Measurements from ENCODE around the gene GABRB2.
A peak's percentile ranks its signal among the peaks of the same experiment; 100 is the strongest.

Gene GABRB2

GRCh38 chr5:161373345-161373707 is 173.2 kb downstream of the GABRB2 start:
- peaks cover 4% of the 10 kb centered on the region for H3K4me1 ChIP-seq (ENCODE audit: control insufficient read depth, low read depth, low read length)
- H3K56ac ChIP-seq (ENCODE audit: low read length), result no peak overlapping the region
- H4K5ac ChIP-seq (ENCODE audit: low read length), result no peak overlapping the region
- H3K27ac ChIP-seq (ENCODE audit: low read depth, low read length), result no peak overlapping the region
- no peak overlapping the region for H3K4me2 ChIP-seq (ENCODE audit: low read length)
- H3K18ac ChIP-seq (ENCODE audit: low read length), result no peak overlapping the region
- no peak overlapping the region for H2BK120ac ChIP-seq (ENCODE audit: low read depth, low read length)
- DNase-seq, result no peak
- H4K8ac ChIP-seq (ENCODE audit: low read depth, low read length), result no peak overlapping the region
- no peaks in the 10 kb centered on the region for H3K79me2 ChIP-seq (ENCODE audit: control insufficient read depth, insufficient read depth, low read length)
- H2BK15ac ChIP-seq (replicated peaks; ENCODE audit: low read depth), result no peak overlapping the region
- H2AK5ac ChIP-seq (ENCODE audit: low read length), result no peak overlapping the region
- H2BK5ac ChIP-seq (ENCODE audit: low read length), result no peak overlapping the region
- H3K79me1 ChIP-seq (ENCODE audit: low read length), result no peaks in the 10 kb centered on the region
- no peak overlapping the region for H3K4me3 ChIP-seq (ENCODE audit: low read length)
- no peaks in the 10 kb centered on the region for H3K27me3 ChIP-seq (ENCODE audit: insufficient read depth, low read length, poor library complexity)
- no peak overlapping the region for H3K23ac ChIP-seq (ENCODE audit: low read length)
- H3K36me3 ChIP-seq (ENCODE audit: control insufficient read depth, insufficient read depth, low read length), result no peaks in the 10 kb centered on the region
- no peak overlapping the region for H3K4ac ChIP-seq (ENCODE audit: low read depth, low read length)
- H3K9ac ChIP-seq (ENCODE audit: low read length), result no peak overlapping the region

- Histone ChIP-seq H3K4me2 (ENCODE audit: low read length) (no peak overlapping the region), H3K4me3 (ENCODE audit: low read length) (no peak overlapping the region), H3K27ac (ENCODE audit: low read depth, low read length) (no peak overlapping the region), H3K4ac (ENCODE audit: low read depth, low read length) (no peak overlapping the region), H3K79me1 (ENCODE audit: low read length) (no peaks in the 10 kb centered on the region), H3K27me3 (ENCODE audit: insufficient read depth, low read length, poor library complexity) (no peaks in the 10 kb centered on the region), H2AK5ac (ENCODE audit: low read length) (no peak overlapping the region), H3K23ac (ENCODE audit: low read length) (no peak overlapping the region), H3K56ac (ENCODE audit: low read length) (no peak overlapping the region), H3K36me3 (ENCODE audit: control insufficient read depth, insufficient read depth, low read length) (no peaks in the 10 kb centered on the region), H2BK5ac (ENCODE audit: low read length) (no peak overlapping the region), H3K9ac (ENCODE audit: low read length) (no peak overlapping the region), H4K8ac (ENCODE audit: low read depth, low read length) (no peak overlapping the region), H2BK15ac (replicated peaks; ENCODE audit: low read depth) (no peak overlapping the region), H3K18ac (ENCODE audit: low read length) (no peak overlapping the region), H2BK120ac (ENCODE audit: low read depth, low read length) (no peak overlapping the region), H3K4me1 (ENCODE audit: control insufficient read depth, low read depth, low read length) (peaks cover 4% of the 10 kb centered on the region), H4K5ac (ENCODE audit: low read length) (no peak overlapping the region), H3K79me2 (ENCODE audit: control insufficient read depth, insufficient read depth, low read length) (no peaks in the 10 kb centered on the region)
- WGBS (ENCODE audit: extremely low coverage, insufficient coverage, low lambda C conversion rate), result no CpG with 5 or more reads among the region's 2 CpGs
- no peak for DNase-seq
Measured at GRCh38 chr5:161372682-161373344, 173.7 kb downstream of the GABRB2 start.

GRCh38 chr5:161369022-161369421 is 177.5 kb downstream of the GABRB2 start:
- H3K4me1 ChIP-seq (ENCODE audit: control insufficient read depth, low read depth, low read length), result peaks cover 4% of the 10 kb centered on the region
- H4K5ac ChIP-seq (ENCODE audit: low read length), result no peak overlapping the region
- H3K79me1 ChIP-seq (ENCODE audit: low read length), result no peaks in the 10 kb centered on the region
- no peak overlapping the region for H3K9ac ChIP-seq (ENCODE audit: low read length)
- H2AK5ac ChIP-seq (ENCODE audit: low read length), result no peak overlapping the region
- H3K4me3 ChIP-seq (ENCODE audit: low read length), result no peak overlapping the region
- H3K36me3 ChIP-seq (ENCODE audit: control insufficient read depth, insufficient read depth, low read length), result no peaks in the 10 kb centered on the region
- H2BK120ac ChIP-seq (ENCODE audit: low read depth, low read length), result no peak overlapping the region
- H3K27ac ChIP-seq (ENCODE audit: low read depth, low read length), result no peak overlapping the region
- no peak overlapping the region for H2BK15ac ChIP-seq (replicated peaks; ENCODE audit: low read depth)
- H3K79me2 ChIP-seq (ENCODE audit: control insufficient read depth, insufficient read depth, low read length), result no peaks in the 10 kb centered on the region
- H3K4ac ChIP-seq (ENCODE audit: low read depth, low read length), result no peak overlapping the region
- no peak overlapping the region for H3K18ac ChIP-seq (ENCODE audit: low read length)
- no peak overlapping the region for H3K56ac ChIP-seq (ENCODE audit: low read length)
- no peak overlapping the region for H2BK5ac ChIP-seq (ENCODE audit: low read length)
- no peak overlapping the region for H3K23ac ChIP-seq (ENCODE audit: low read length)
- peak; percentile 86 for DNase-seq
- no peak overlapping the region for H4K8ac ChIP-seq (ENCODE audit: low read depth, low read length)
- H3K4me2 ChIP-seq (ENCODE audit: low read length), result no peak overlapping the region
- no peaks in the 10 kb centered on the region for H3K27me3 ChIP-seq (ENCODE audit: insufficient read depth, low read length, poor library complexity)
- WGBS (ENCODE audit: extremely low coverage, insufficient coverage, low lambda C conversion rate), result no CpG with 5 or more reads among the region's 3 CpGs

GRCh38 chr5:161358446-161358845 is 188.1 kb downstream of the GABRB2 start:
- Histone ChIP-seq H3K56ac (ENCODE audit: low read length) (no peak overlapping the region), H2BK15ac (replicated peaks; ENCODE audit: low read depth) (no peak overlapping the region), H3K18ac (ENCODE audit: low read length) (no peak overlapping the region), H2BK5ac (ENCODE audit: low read length) (no peak overlapping the region), H3K27ac (ENCODE audit: low read depth, low read length) (no peak overlapping the region), H3K23ac (ENCODE audit: low read length) (no peak overlapping the region), H3K79me1 (ENCODE audit: low read length) (no peaks in the 10 kb centered on the region), H3K79me2 (ENCODE audit: control insufficient read depth, insufficient read depth, low read length) (no peaks in the 10 kb centered on the region), H3K9ac (ENCODE audit: low read length) (no peak overlapping the region), H3K4me2 (ENCODE audit: low read length) (no peak overlapping the region), H3K4me1 (ENCODE audit: control insufficient read depth, low read depth, low read length) (no peaks in the 10 kb centered on the region), H4K8ac (ENCODE audit: low read depth, low read length) (no peak overlapping the region), H3K36me3 (ENCODE audit: control insufficient read depth, insufficient read depth, low read length) (no peaks in the 10 kb centered on the region), H3K4ac (ENCODE audit: low read depth, low read length) (no peak overlapping the region), H3K27me3 (ENCODE audit: insufficient read depth, low read length, poor library complexity) (no peaks in the 10 kb centered on the region), H2AK5ac (ENCODE audit: low read length) (no peak overlapping the region), H2BK120ac (ENCODE audit: low read depth, low read length) (no peak overlapping the region), H4K5ac (ENCODE audit: low read length) (no peak overlapping the region), H3K4me3 (ENCODE audit: low read length) (no peak overlapping the region)
- DNase-seq, result no peak
- no CpG with 5 or more reads among the region's 2 CpGs for WGBS (ENCODE audit: extremely low coverage, insufficient coverage, low lambda C conversion rate)

- no peak overlapping the region for H4K5ac ChIP-seq (ENCODE audit: low read length)
- H3K4me1 ChIP-seq (ENCODE audit: control insufficient read depth, low read depth, low read length), result no peaks in the 10 kb centered on the region
- no peak overlapping the region for H3K27ac ChIP-seq (ENCODE audit: low read depth, low read length)
- no peak overlapping the region for H3K9ac ChIP-seq (ENCODE audit: low read length)
- no peak overlapping the region for H3K23ac ChIP-seq (ENCODE audit: low read length)
- H2BK120ac ChIP-seq (ENCODE audit: low read depth, low read length), result no peak overlapping the region
- H2AK5ac ChIP-seq (ENCODE audit: low read length), result no peak overlapping the region
- H3K4ac ChIP-seq (ENCODE audit: low read depth, low read length), result no peak overlapping the region
- H3K79me2 ChIP-seq (ENCODE audit: control insufficient read depth, insufficient read depth, low read length), result no peaks in the 10 kb centered on the region
- H3K4me3 ChIP-seq (ENCODE audit: low read length), result no peak overlapping the region
- no peak overlapping the region for H3K4me2 ChIP-seq (ENCODE audit: low read length)
- H3K56ac ChIP-seq (ENCODE audit: low read length), result no peak overlapping the region
- no CpG with 5 or more reads among the region's 2 CpGs for WGBS (ENCODE audit: extremely low coverage, insufficient coverage, low lambda C conversion rate)
- H3K18ac ChIP-seq (ENCODE audit: low read length), result no peak overlapping the region
- H3K36me3 ChIP-seq (ENCODE audit: control insufficient read depth, insufficient read depth, low read length), result no peaks in the 10 kb centered on the region
- H3K27me3 ChIP-seq (ENCODE audit: insufficient read depth, low read length, poor library complexity), result no peaks in the 10 kb centered on the region
- no peak overlapping the region for H2BK15ac ChIP-seq (replicated peaks; ENCODE audit: low read depth)
- no peak for DNase-seq
- no peaks in the 10 kb centered on the region for H3K79me1 ChIP-seq (ENCODE audit: low read length)
- no peak overlapping the region for H4K8ac ChIP-seq (ENCODE audit: low read depth, low read length)
- H2BK5ac ChIP-seq (ENCODE audit: low read length), result no peak overlapping the region
Measured at GRCh38 chr5:161344234-161344633, 202.3 kb downstream of the GABRB2 start.

GRCh38 chr5:161342886-161343285 is 203.6 kb downstream of the GABRB2 start:
- Histone ChIP-seq H3K4ac (ENCODE audit: low read depth, low read length) (no peak overlapping the region), H3K27ac (ENCODE audit: low read depth, low read length) (no peak overlapping the region), H3K18ac (ENCODE audit: low read length) (no peak overlapping the region), H3K4me2 (ENCODE audit: low read length) (no peak overlapping the region), H3K36me3 (ENCODE audit: control insufficient read depth, insufficient read depth, low read length) (no peaks in the 10 kb centered on the region), H3K79me1 (ENCODE audit: low read length) (no peaks in the 10 kb centered on the region), H2BK120ac (ENCODE audit: low read depth, low read length) (no peak overlapping the region), H3K23ac (ENCODE audit: low read length) (no peak overlapping the region), H3K56ac (ENCODE audit: low read length) (no peak overlapping the region), H4K8ac (ENCODE audit: low read depth, low read length) (no peak overlapping the region), H2BK5ac (ENCODE audit: low read length) (no peak overlapping the region), H2AK5ac (ENCODE audit: low read length) (no peak overlapping the region), H2BK15ac (replicated peaks; ENCODE audit: low read depth) (no peak overlapping the region), H3K9ac (ENCODE audit: low read length) (no peak overlapping the region), H4K5ac (ENCODE audit: low read length) (no peak overlapping the region), H3K79me2 (ENCODE audit: control insufficient read depth, insufficient read depth, low read length) (no peaks in the 10 kb centered on the region), H3K4me1 (ENCODE audit: control insufficient read depth, low read depth, low read length) (no peaks in the 10 kb centered on the region), H3K27me3 (ENCODE audit: insufficient read depth, low read length, poor library complexity) (no peaks in the 10 kb centered on the region), H3K4me3 (ENCODE audit: low read length) (no peak overlapping the region)
- DNase-seq, result no peak
- no CpG with 5 or more reads among the region's 5 CpGs for WGBS (ENCODE audit: extremely low coverage, insufficient coverage, low lambda C conversion rate)
